ENCODE data around the gene RELCH. TPM values are rescaled to one million over a fixed set of nuclear protein-coding genes. Genes with fewer than 3 reads are reported as not detected.
A peak's percentile ranks its signal among the peaks of the same experiment; 100 is the strongest.

Gene RELCH
- polyA plus RNA-seq, 1 donor, result 26.9 TPM

GRCh38 chr18:62248313-62248712, 61.3 kb downstream of the RELCH start:
- Histone ChIP-seq H3K27ac (ENCODE audit: low read length) (no peak overlapping the region), H3K4me1 (ENCODE audit: control insufficient read depth, insufficient read depth, low read length) (no peaks in the 10 kb centered on the region), H3K9me3 (ENCODE audit: control insufficient read depth, low read depth, low read length) (no peaks in the 10 kb centered on the region), H3K27me3 (ENCODE audit: control insufficient read depth, insufficient read depth, low read length) (no peaks in the 10 kb centered on the region), H3K4me3 (ENCODE audit: low read length) (no peak overlapping the region), H3K36me3 (ENCODE audit: control insufficient read depth, insufficient read depth, low read length) (peaks cover 12% of the 10 kb centered on the region)
- DNase-seq, result no peak
- WGBS (ENCODE audit: insufficient coverage, low lambda C conversion rate), result 0% methylated on average over 1 of the region's 1 CpG

- Histone ChIP-seq H3K27me3 (ENCODE audit: control insufficient read depth, insufficient read depth, low read length) (no peaks in the 10 kb centered on the region), H3K4me3 (ENCODE audit: low read length) (no peak overlapping the region), H3K36me3 (ENCODE audit: control insufficient read depth, insufficient read depth, low read length) (peaks cover 12% of the 10 kb centered on the region), H3K9me3 (ENCODE audit: control insufficient read depth, low read depth, low read length) (no peaks in the 10 kb centered on the region), H3K4me1 (ENCODE audit: control insufficient read depth, insufficient read depth, low read length) (no peaks in the 10 kb centered on the region), H3K27ac (ENCODE audit: low read length) (no peak overlapping the region)
- 67% methylated on average over 3 of the region's 3 CpGs for WGBS (ENCODE audit: insufficient coverage, low lambda C conversion rate)
- DNase-seq, result peak; percentile 72 to 75
Observed at GRCh38 chr18:62249478-62250097, 62.5 kb downstream of the RELCH start.

GRCh38 chr18:62250475-62250874, 63.4 kb downstream of the RELCH start:
- Histone ChIP-seq H3K27me3 (ENCODE audit: control insufficient read depth, insufficient read depth, low read length) (no peaks in the 10 kb centered on the region), H3K9me3 (ENCODE audit: control insufficient read depth, low read depth, low read length) (no peaks in the 10 kb centered on the region), H3K36me3 (ENCODE audit: control insufficient read depth, insufficient read depth, low read length) (peaks cover 10% of the 10 kb centered on the region), H3K27ac (ENCODE audit: low read length) (no peak overlapping the region), H3K4me1 (ENCODE audit: control insufficient read depth, insufficient read depth, low read length) (no peaks in the 10 kb centered on the region), H3K4me3 (ENCODE audit: low read length) (no peak overlapping the region)
- 100% methylated on average over 1 of the region's 2 CpGs for WGBS (ENCODE audit: insufficient coverage, low lambda C conversion rate)
- DNase-seq, result no peak

- no peaks in the 10 kb centered on the region for H3K9me3 ChIP-seq (ENCODE audit: control insufficient read depth, low read depth, low read length)
- DNase-seq, result no peak
- no peak overlapping the region for H3K27ac ChIP-seq (ENCODE audit: low read length)
- peaks cover 5% of the 10 kb centered on the region for H3K4me1 ChIP-seq (ENCODE audit: control insufficient read depth, insufficient read depth, low read length)
- no peak overlapping the region for H3K4me3 ChIP-seq (ENCODE audit: low read length)
- H3K27me3 ChIP-seq (ENCODE audit: control insufficient read depth, insufficient read depth, low read length), result no peaks in the 10 kb centered on the region
- H3K36me3 ChIP-seq (ENCODE audit: control insufficient read depth, insufficient read depth, low read length), result peaks cover 38% of the 10 kb centered on the region
Observed at GRCh38 chr18:62258093-62258492, 71.0 kb downstream of the RELCH start.

GRCh38 chr18:62258616-62259015, 71.6 kb downstream of the RELCH start:
- H3K4me3 ChIP-seq (ENCODE audit: low read length), result no peak overlapping the region
- H3K4me1 ChIP-seq (ENCODE audit: control insufficient read depth, insufficient read depth, low read length), result peaks cover 5% of the 10 kb centered on the region
- H3K27me3 ChIP-seq (ENCODE audit: control insufficient read depth, insufficient read depth, low read length), result no peaks in the 10 kb centered on the region
- no peak overlapping the region for H3K27ac ChIP-seq (ENCODE audit: low read length)
- peaks cover 38% of the 10 kb centered on the region for H3K36me3 ChIP-seq (ENCODE audit: control insufficient read depth, insufficient read depth, low read length)
- no peaks in the 10 kb centered on the region for H3K9me3 ChIP-seq (ENCODE audit: control insufficient read depth, low read depth, low read length)
- DNase-seq, result peak in 1 of 2 donors; percentile 8

- Histone ChIP-seq H3K27ac (ENCODE audit: low read length) (no peak overlapping the region), H3K9me3 (ENCODE audit: control insufficient read depth, low read depth, low read length) (no peaks in the 10 kb centered on the region), H3K36me3 (ENCODE audit: control insufficient read depth, insufficient read depth, low read length) (peaks cover 33% of the 10 kb centered on the region), H3K4me3 (ENCODE audit: low read length) (no peak overlapping the region), H3K27me3 (ENCODE audit: control insufficient read depth, insufficient read depth, low read length) (no peaks in the 10 kb centered on the region), H3K4me1 (ENCODE audit: control insufficient read depth, insufficient read depth, low read length) (peaks cover 5% of the 10 kb centered on the region)
- WGBS (ENCODE audit: insufficient coverage, low lambda C conversion rate), result no CpG with 5 or more reads among the region's 2 CpGs
- DNase-seq, result peak; percentile 27 to 63
Observed at GRCh38 chr18:62262061-62262460, 75.0 kb downstream of the RELCH start.

GRCh38 chr18:62264984-62265383, 77.9 kb downstream of the RELCH start:
- no CpG with 5 or more reads among the region's 2 CpGs for WGBS (ENCODE audit: insufficient coverage, low lambda C conversion rate)
- Histone ChIP-seq H3K9me3 (ENCODE audit: control insufficient read depth, low read depth, low read length) (no peaks in the 10 kb centered on the region), H3K4me3 (ENCODE audit: low read length) (no peak overlapping the region), H3K27me3 (ENCODE audit: control insufficient read depth, insufficient read depth, low read length) (no peaks in the 10 kb centered on the region), H3K27ac (ENCODE audit: low read length) (no peak overlapping the region), H3K4me1 (ENCODE audit: control insufficient read depth, insufficient read depth, low read length) (peaks cover 5% of the 10 kb centered on the region), H3K36me3 (ENCODE audit: control insufficient read depth, insufficient read depth, low read length) (peaks cover 25% of the 10 kb centered on the region)
- no peak for DNase-seq

GRCh38 chr18:62277045-62277444, 90.0 kb downstream of the RELCH start:
- Histone ChIP-seq H3K27me3 (ENCODE audit: control insufficient read depth, insufficient read depth, low read length) (no peaks in the 10 kb centered on the region), H3K4me1 (ENCODE audit: control insufficient read depth, insufficient read depth, low read length) (no peaks in the 10 kb centered on the region), H3K36me3 (ENCODE audit: control insufficient read depth, insufficient read depth, low read length) (peaks cover 17% of the 10 kb centered on the region), H3K4me3 (ENCODE audit: low read length) (no peak overlapping the region), H3K27ac (ENCODE audit: low read length) (no peak overlapping the region), H3K9me3 (ENCODE audit: control insufficient read depth, low read depth, low read length) (no peaks in the 10 kb centered on the region)
- DNase-seq, result no peak
- WGBS (ENCODE audit: insufficient coverage, low lambda C conversion rate), result no CpG with 5 or more reads among the region's 1 CpG

- Histone ChIP-seq H3K4me3 (ENCODE audit: low read length) (no peak overlapping the region), H3K4me1 (ENCODE audit: control insufficient read depth, insufficient read depth, low read length) (no peaks in the 10 kb centered on the region), H3K27ac (ENCODE audit: low read length) (no peak overlapping the region), H3K36me3 (ENCODE audit: control insufficient read depth, insufficient read depth, low read length) (peaks cover 15% of the 10 kb centered on the region), H3K9me3 (ENCODE audit: control insufficient read depth, low read depth, low read length) (no peaks in the 10 kb centered on the region), H3K27me3 (ENCODE audit: control insufficient read depth, insufficient read depth, low read length) (no peaks in the 10 kb centered on the region)
- WGBS (ENCODE audit: insufficient coverage, low lambda C conversion rate), result no CpG with 5 or more reads among the region's 5 CpGs
- DNase-seq, result no peak
Observed at GRCh38 chr18:62279561-62279960, 92.5 kb downstream of the RELCH start.

- no peak for DNase-seq
- no peaks in the 10 kb centered on the region for H3K4me1 ChIP-seq (ENCODE audit: control insufficient read depth, insufficient read depth, low read length)
- peaks cover 15% of the 10 kb centered on the region for H3K36me3 ChIP-seq (ENCODE audit: control insufficient read depth, insufficient read depth, low read length)
- H3K27me3 ChIP-seq (ENCODE audit: control insufficient read depth, insufficient read depth, low read length), result no peaks in the 10 kb centered on the region
- WGBS (ENCODE audit: insufficient coverage, low lambda C conversion rate), result 100% methylated on average over 1 of the region's 6 CpGs
- no peak overlapping the region for H3K4me3 ChIP-seq (ENCODE audit: low read length)
- H3K27ac ChIP-seq (ENCODE audit: low read length), result no peak overlapping the region
- no peaks in the 10 kb centered on the region for H3K9me3 ChIP-seq (ENCODE audit: control insufficient read depth, low read depth, low read length)
Observed at GRCh38 chr18:62280058-62280457, 93.0 kb downstream of the RELCH start.

- no peaks in the 10 kb centered on the region for H3K4me1 ChIP-seq (ENCODE audit: control insufficient read depth, insufficient read depth, low read length)
- WGBS (ENCODE audit: insufficient coverage, low lambda C conversion rate), result no CpG with 5 or more reads among the region's 1 CpG
- H3K36me3 ChIP-seq (ENCODE audit: control insufficient read depth, insufficient read depth, low read length), result peaks cover 18% of the 10 kb centered on the region
- no peaks in the 10 kb centered on the region for H3K27me3 ChIP-seq (ENCODE audit: control insufficient read depth, insufficient read depth, low read length)
- H3K9me3 ChIP-seq (ENCODE audit: control insufficient read depth, low read depth, low read length), result no peaks in the 10 kb centered on the region
- H3K4me3 ChIP-seq (ENCODE audit: low read length), result no peak overlapping the region
- DNase-seq, result no peak
- H3K27ac ChIP-seq (ENCODE audit: low read length), result no peak overlapping the region
Observed at GRCh38 chr18:62280786-62281185, 93.7 kb downstream of the RELCH start.
